Loucy (cell line): ENCODE measurements around the gene RDH8.

ENCODE experiments used
- H2AFZ ChIP-seq: fragments of 200-600 bp; sonication (generic); 2 replicates; pipeline ENCODE4 v1.6.0; 2016; ENCODE audit warnings: antibody characterized with exemption, mild to moderate bottlenecking, low read length, moderate library complexity
- H3F3A ChIP-seq: fragments of 200-600 bp; 2 replicates; pipeline ENCODE4 v1.6.0; 2016; ENCODE audit warnings: antibody characterized with exemption, low read depth, mild to moderate bottlenecking
- H3K27me3 ChIP-seq: fragments of 200-600 bp; sonication (generic); 2 replicates; pipeline ENCODE4 v1.6.1; 2014; ENCODE audit warnings: low read length, mild to moderate bottlenecking; ENCODE audit not compliant: insufficient read depth, poor library complexity, severe bottlenecking
- H3K36me3 ChIP-seq: fragments of 200-600 bp; sonication (generic); 2 replicates; pipeline ENCODE4 v1.6.1; 2016; ENCODE audit warnings: low read length; ENCODE audit not compliant: insufficient read depth
- H3K4me1 ChIP-seq: fragments of 200-600 bp; sonication (generic); 2 replicates; pipeline ENCODE4 v1.5.1; 2014; ENCODE audit warnings: low read length, mild to moderate bottlenecking; ENCODE audit not compliant: insufficient read depth, poor library complexity, severe bottlenecking
- H3K4me2 ChIP-seq: fragments of 200-600 bp; sonication (generic); 2 replicates; pipeline ENCODE4 v1.6.0; 2014; ENCODE audit warnings: antibody characterized with exemption, low read length, low read depth, mild to moderate bottlenecking; ENCODE audit not compliant: poor library complexity, severe bottlenecking
- H3K4me3 ChIP-seq: fragments of 200-600 bp; sonication (generic); 2 replicates; pipeline ENCODE4 v1.5.1; 2014; ENCODE audit warnings: low read length, mild to moderate bottlenecking, mixed read lengths; ENCODE audit not compliant: poor library complexity, severe bottlenecking
- H3K79me2 ChIP-seq: fragments of 200-600 bp; sonication (generic); 2 replicates; pipeline ENCODE4 v1.6.1; 2014; ENCODE audit warnings: low read length; ENCODE audit not compliant: insufficient read depth
- H3K9ac ChIP-seq: fragments of 200-600 bp; sonication (generic); 2 replicates; pipeline ENCODE4 v1.6.0; 2014; ENCODE audit warnings: mild to moderate bottlenecking, low read depth, low read length, moderate library complexity; ENCODE audit not compliant: poor library complexity, severe bottlenecking
- H3K9me2 ChIP-seq: fragments of 200-600 bp; sonication (generic); replicated peaks from 2 replicates; pipeline ENCODE4 v1.6.1; 2016; ENCODE audit warnings: low read depth, low read length, mixed read lengths
- H3K9me3 ChIP-seq: fragments of 200-600 bp; sonication (generic); 2 replicates; pipeline ENCODE4 v1.6.1; 2014; ENCODE audit warnings: mild to moderate bottlenecking, antibody characterized with exemption, low read length, low read depth; ENCODE audit not compliant: insufficient read depth
- H4K20me1 ChIP-seq: fragments of 200-600 bp; sonication (generic); 2 replicates; pipeline ENCODE4 v1.6.0; 2014; ENCODE audit warnings: antibody characterized with exemption, low read length, mild to moderate bottlenecking; ENCODE audit not compliant: insufficient read depth, poor library complexity, severe bottlenecking
- CTCF ChIP-seq: fragments of 200-600 bp; sonication (generic); conservative IDR thresholded peaks from 2 replicates; pipeline ENCODE4 v1.5.1; 2014; ENCODE audit warnings: mild to moderate bottlenecking, antibody characterized with exemption, low read length
- EZH2phosphoT487 ChIP-seq: fragments of 200-600 bp; IDR thresholded peaks from 2 replicates; pipeline ENCODE4 v1.6.1; 2018; ENCODE audit warnings: antibody characterized with exemption, mild to moderate bottlenecking, moderate library complexity, borderline replicate concordance

Gene RDH8

GRCh38 chr19:10010939-10011338, 2.3 kb upstream of the RDH8 start:
- H3K4me2 ChIP-seq: no peak overlapping the region

GRCh38 chr19:10011974-10012373, 1.3 kb upstream of the RDH8 start:
- no peaks in the 10 kb centered on the region for H3K79me2 ChIP-seq
- H3K36me3 ChIP-seq: no peaks in the 10 kb centered on the region
- no peaks in the 10 kb centered on the region for H3K27me3 ChIP-seq
- no peak for TF ChIP-seq EZH2phosphoT487
- H3K4me2 ChIP-seq: no peak overlapping the region
- H4K20me1 ChIP-seq: no peaks in the 10 kb centered on the region
- no peak overlapping the region for H2AFZ ChIP-seq
- no peak overlapping the region for H3K4me3 ChIP-seq
- H3K4me1 ChIP-seq: no peaks in the 10 kb centered on the region
- no peaks in the 10 kb centered on the region for H3F3A ChIP-seq
- H3K9ac ChIP-seq: no peak overlapping the region
- no peaks in the 10 kb centered on the region for H3K9me2 ChIP-seq
- H3K9me3 ChIP-seq: no peaks in the 10 kb centered on the region

More at GRCh38 chr19:10010939-10011338, 2.3 kb upstream of the RDH8 start:
- Histone ChIP-seq H3K27me3 (no peaks in the 10 kb centered on the region), H3K79me2 (no peaks in the 10 kb centered on the region), H3K9me3 (no peaks in the 10 kb centered on the region), H2AFZ (no peak overlapping the region), H3K4me1 (no peaks in the 10 kb centered on the region), H3F3A (no peaks in the 10 kb centered on the region), H3K9ac (no peak overlapping the region), H3K9me2 (no peaks in the 10 kb centered on the region), H3K4me3 (no peak overlapping the region), H3K36me3 (no peaks in the 10 kb centered on the region), H4K20me1 (no peaks in the 10 kb centered on the region)
- no peak for TF ChIP-seq CTCF
- no peak for TF ChIP-seq EZH2phosphoT487

GRCh38 chr19:10013834-10014618, 743 bp downstream of the RDH8 start:
- Histone ChIP-seq H3K9me3 (no peaks in the 10 kb centered on the region), H2AFZ (no peak overlapping the region), H3K4me1 (no peaks in the 10 kb centered on the region), H3K36me3 (no peaks in the 10 kb centered on the region), H3K4me3 (no peak overlapping the region), H3K27me3 (no peaks in the 10 kb centered on the region), H3K4me2 (no peak overlapping the region), H4K20me1 (no peaks in the 10 kb centered on the region), H3K9ac (no peak overlapping the region), H3F3A (no peaks in the 10 kb centered on the region), H3K9me2 (no peaks in the 10 kb centered on the region), H3K79me2 (no peaks in the 10 kb centered on the region)
- TF ChIP-seq CTCF (no peak), EZH2phosphoT487 (no peak)

GRCh38 chr19:10018263-10018662, 5.0 kb downstream of the RDH8 start:
- H3K79me2 ChIP-seq: no peaks in the 10 kb centered on the region
- no peak overlapping the region for H3K9ac ChIP-seq
- H3K9me3 ChIP-seq: no peaks in the 10 kb centered on the region
- no peaks in the 10 kb centered on the region for H4K20me1 ChIP-seq
- no peak overlapping the region for H3K4me2 ChIP-seq
- no peak for TF ChIP-seq CTCF
- no peak for TF ChIP-seq EZH2phosphoT487
- H3K36me3 ChIP-seq: no peaks in the 10 kb centered on the region
- no peak overlapping the region for H2AFZ ChIP-seq
- no peaks in the 10 kb centered on the region for H3K9me2 ChIP-seq
- no peaks in the 10 kb centered on the region for H3K27me3 ChIP-seq
- H3F3A ChIP-seq: no peaks in the 10 kb centered on the region
- no peaks in the 10 kb centered on the region for H3K4me1 ChIP-seq
- H3K4me3 ChIP-seq: no peak overlapping the region
